ENCODE results near the gene ACSS2. TPM values are rescaled to one million over a fixed set of nuclear protein-coding genes. Genes with fewer than 3 reads are reported as not detected.

Gene ACSS2
- total and polyA plus RNA-seq, 2 donors (not counting 1 experiment from before 2014, with no cell fraction given) = 10.5 to 22.1 TPM

GRCh38 chr20:34928411-34928810 lies 52.0 kb downstream of the ACSS2 start:
- H2AFZ ChIP-seq (ENCODE audit: insufficient read depth, low read depth, low read length, poor library complexity, severe bottlenecking) = no peak overlapping the region
- no peak overlapping the region for H3K4me3 ChIP-seq (ENCODE audit: control extremely low read depth in 1 of 5, extremely low read depth in 1 of 5, insufficient read depth in 1 of 5, low read depth in 2 of 5, low read length in 4 of 5)
- intact Hi-C loops (cut with micrococcal nuclease) = no loop called here
- Mint-ChIP-seq H3K4me1 (no peaks in the 10 kb centered on the region), H3K27ac (no peak overlapping the region), H3K9me3 (ENCODE audit: insufficient read depth) (no peaks in the 10 kb centered on the region), H3K4me3 (no peak overlapping the region), H3K27me3 (no peaks in the 10 kb centered on the region)
- no peak overlapping the region for H3K27ac ChIP-seq (ENCODE audit: low read length in 2 of 2)
- peaks cover 0 to 11% of the 10 kb centered on the region in 2 experiments for H3K36me3 ChIP-seq (replicated peaks in 1 of 2; ENCODE audit: control extremely low read depth in 1 of 2, control insufficient read depth in 1 of 2, extremely low read depth in 1 of 2, insufficient read depth in 2 of 2, low read length in 1 of 2)
- H3K4me1 ChIP-seq (ENCODE audit: control insufficient read depth in 2 of 2, insufficient read depth in 2 of 2, low read length in 2 of 2) = no peaks in the 10 kb centered on the region
- no peaks in the 10 kb centered on the region for H3K27me3 ChIP-seq (replicated peaks in 1 of 4; ENCODE audit: control extremely low read depth in 1 of 4, control insufficient read depth in 3 of 4, insufficient read depth in 4 of 4, low read length in 3 of 4)
- TF ChIP-seq EZH2 (IDR thresholded peaks at IDR 0.05; ENCODE audit: borderline replicate concordance, insufficient read depth, low read depth, low read length, poor library complexity, severe bottlenecking) (no peak), CTCF (IDR thresholded peaks at IDR 0.05) (no peak)
- H4K20me1 ChIP-seq (ENCODE audit: control insufficient read depth, insufficient read depth, low read length, poor library complexity, severe bottlenecking) = no peaks in the 10 kb centered on the region
- ATAC-seq (ENCODE audit: low read depth) (no peak), DNase-seq (no peak)
- H3K9ac ChIP-seq (ENCODE audit: low read length) = no peak overlapping the region
- H3K4me2 ChIP-seq (replicated peaks; ENCODE audit: low read depth, low read length, poor library complexity, severe bottlenecking) = no peak overlapping the region
- WGBS (ENCODE audit: insufficient coverage) = no CpG with 5 or more reads among the region's 2 CpGs
- no peaks in the 10 kb centered on the region for H3K79me2 ChIP-seq (ENCODE audit: control insufficient read depth, insufficient read depth, low read length)
- POLR2A ChIA-PET = interaction anchor here (0.6 kb wide), 1 partner anchor 23 kb away, joined by 5 read pairs; no protein-coding TSS in a partner anchor
- CTCF ChIA-PET = no interaction called here
- no peaks in the 10 kb centered on the region for H3K9me3 ChIP-seq (ENCODE audit: control extremely low read depth in 1 of 3, control insufficient read depth in 2 of 3, insufficient read depth in 1 of 3, low read length in 2 of 3)

- Histone ChIP-seq H3K4me2 (replicated peaks; ENCODE audit: low read depth, low read length, poor library complexity, severe bottlenecking) (no peak overlapping the region), H3K79me2 (ENCODE audit: control insufficient read depth, insufficient read depth, low read length) (no peaks in the 10 kb centered on the region), H2AFZ (ENCODE audit: insufficient read depth, low read depth, low read length, poor library complexity, severe bottlenecking) (no peak overlapping the region), H3K4me3 (ENCODE audit: control extremely low read depth in 1 of 5, extremely low read depth in 1 of 5, insufficient read depth in 1 of 5, low read depth in 2 of 5, low read length in 4 of 5) (no peak overlapping the region), H3K4me1 (ENCODE audit: control insufficient read depth in 2 of 2, insufficient read depth in 2 of 2, low read length in 2 of 2) (no peaks in the 10 kb centered on the region), H3K9me3 (ENCODE audit: control extremely low read depth in 1 of 3, control insufficient read depth in 2 of 3, insufficient read depth in 1 of 3, low read length in 2 of 3) (no peaks in the 10 kb centered on the region), H3K27ac (ENCODE audit: low read length in 2 of 2) (no peak overlapping the region), H3K36me3 (replicated peaks in 1 of 2; ENCODE audit: control extremely low read depth in 1 of 2, control insufficient read depth in 1 of 2, extremely low read depth in 1 of 2, insufficient read depth in 2 of 2, low read length in 1 of 2) (peaks cover 0 to 11% of the 10 kb centered on the region in 2 experiments), H4K20me1 (ENCODE audit: control insufficient read depth, insufficient read depth, low read length, poor library complexity, severe bottlenecking) (no peaks in the 10 kb centered on the region), H3K27me3 (replicated peaks in 1 of 4; ENCODE audit: control extremely low read depth in 1 of 4, control insufficient read depth in 3 of 4, insufficient read depth in 4 of 4, low read length in 3 of 4) (no peaks in the 10 kb centered on the region), H3K9ac (ENCODE audit: low read length) (no peak overlapping the region)
- Mint-ChIP-seq H3K4me1 (no peaks in the 10 kb centered on the region), H3K27ac (no peak overlapping the region), H3K4me3 (no peak overlapping the region), H3K9me3 (ENCODE audit: insufficient read depth) (no peaks in the 10 kb centered on the region), H3K27me3 (no peaks in the 10 kb centered on the region)
- intact Hi-C loops (cut with micrococcal nuclease) = no loop called here
- TF ChIP-seq CTCF (IDR thresholded peaks at IDR 0.05) = no peak
- no peak for TF ChIP-seq EZH2 (IDR thresholded peaks at IDR 0.05; ENCODE audit: borderline replicate concordance, insufficient read depth, low read depth, low read length, poor library complexity, severe bottlenecking)
- ATAC-seq (ENCODE audit: low read depth) (no peak), DNase-seq (no peak)
- ChIA-PET POLR2A (no interaction called here), CTCF (no interaction called here)
- 95% methylated on average over 6 of the region's 7 CpGs for WGBS (ENCODE audit: insufficient coverage)
Measured at GRCh38 chr20:34931771-34932170, 55.4 kb downstream of the ACSS2 start.

All from B cell (primary cell).